ENCODE data around the gene ZNF714.

GRCh38 chr19:21143428-21143827 lies 61.4 kb downstream of the ZNF714 start:
- TF ChIP-seq CTCF (IDR thresholded peaks at IDR 0.05) (no peak), EP300 (IDR thresholded peaks at IDR 0.05) (no peak), POLR2A (IDR thresholded peaks at IDR 0.05) (no peak)
